ENCODE results near the gene MALAT1. TPM values are rescaled to one million over a fixed set of nuclear protein-coding genes. Genes with fewer than 3 reads are reported as not detected.

Gene MALAT1
- total RNA-seq, 1 donor from 2014 or later = 9,850 TPM

- DNase-seq (ENCODE audit: low spot score) = no peak
- intact Hi-C loops (cut with DNase I) = no loop called here
Observed at GRCh38 chr11:65547446-65548125, 48.7 kb downstream of the MALAT1 start.

- intact Hi-C loops (cut with DNase I) = no loop called here
- no peak for DNase-seq (ENCODE audit: low spot score)
Observed at GRCh38 chr11:65548395-65548794, 49.5 kb downstream of the MALAT1 start.

DNA sequence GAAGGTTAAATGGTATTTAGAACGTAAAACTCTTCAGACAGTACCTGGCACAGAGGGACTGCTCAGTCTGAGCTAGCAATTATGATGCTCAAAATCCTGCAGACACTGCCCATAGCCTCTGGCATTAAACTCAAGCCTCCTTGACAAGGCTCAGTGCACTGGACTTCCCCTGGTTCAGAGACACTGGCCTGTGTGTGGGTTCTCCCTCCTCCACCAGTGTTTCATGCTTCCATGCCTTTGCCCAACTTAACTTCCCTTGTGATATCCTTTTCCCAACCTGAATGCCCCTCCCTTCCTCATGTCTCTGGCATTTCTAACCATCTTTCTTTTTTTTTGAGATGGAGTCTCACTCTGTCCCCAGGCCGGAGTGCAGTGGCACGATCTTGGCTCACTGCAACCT is 50.3 kb downstream of the MALAT1 start:
- intact Hi-C loops (cut with DNase I) = no loop called here
- no peak for DNase-seq (ENCODE audit: low spot score)

GRCh38 chr11:65551572-65552387 is 52.9 kb downstream of the MALAT1 start:
- intact Hi-C loops (cut with DNase I) = no loop called here
- no peak for DNase-seq (ENCODE audit: low spot score)

DNA sequence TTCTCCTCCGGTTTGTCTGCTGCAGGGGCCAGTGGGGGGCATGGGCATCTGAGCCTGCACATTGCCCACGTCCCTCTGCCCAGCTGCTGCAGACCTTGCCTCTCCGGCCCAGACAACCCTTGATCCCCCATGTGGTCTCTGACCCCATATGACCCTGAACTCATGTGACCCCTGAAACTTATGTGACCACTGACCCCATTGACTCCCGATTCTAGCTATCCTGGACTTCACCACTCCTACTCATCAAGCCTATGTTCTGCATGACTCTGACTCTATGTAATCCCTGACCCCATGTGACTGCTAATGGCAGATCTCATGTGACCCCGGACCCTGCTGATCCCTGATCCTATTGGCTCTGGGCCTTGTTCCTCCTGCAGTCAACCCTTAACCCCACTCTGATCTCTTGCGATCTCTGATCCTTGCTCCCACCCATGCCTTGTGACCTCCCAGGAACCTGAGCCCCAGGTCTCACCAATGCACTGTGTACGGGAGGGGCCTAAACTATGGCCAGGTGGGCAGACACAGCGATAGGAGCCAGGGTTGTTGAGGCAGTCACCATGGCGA is 53.6 kb downstream of the MALAT1 start:
- intact Hi-C loops (cut with DNase I) = no loop called here
- DNase-seq (ENCODE audit: low spot score) = no peak

- intact Hi-C loops (cut with DNase I) = no loop called here
- DNase-seq (ENCODE audit: low spot score) = no peak
Observed at GRCh38 chr11:65553301-65554001, 54.6 kb downstream of the MALAT1 start.

- DNase-seq (ENCODE audit: low spot score) = no peak
- intact Hi-C loops (cut with DNase I) = no loop called here
Observed at GRCh38 chr11:65554057-65554818, 55.4 kb downstream of the MALAT1 start.

DNA sequence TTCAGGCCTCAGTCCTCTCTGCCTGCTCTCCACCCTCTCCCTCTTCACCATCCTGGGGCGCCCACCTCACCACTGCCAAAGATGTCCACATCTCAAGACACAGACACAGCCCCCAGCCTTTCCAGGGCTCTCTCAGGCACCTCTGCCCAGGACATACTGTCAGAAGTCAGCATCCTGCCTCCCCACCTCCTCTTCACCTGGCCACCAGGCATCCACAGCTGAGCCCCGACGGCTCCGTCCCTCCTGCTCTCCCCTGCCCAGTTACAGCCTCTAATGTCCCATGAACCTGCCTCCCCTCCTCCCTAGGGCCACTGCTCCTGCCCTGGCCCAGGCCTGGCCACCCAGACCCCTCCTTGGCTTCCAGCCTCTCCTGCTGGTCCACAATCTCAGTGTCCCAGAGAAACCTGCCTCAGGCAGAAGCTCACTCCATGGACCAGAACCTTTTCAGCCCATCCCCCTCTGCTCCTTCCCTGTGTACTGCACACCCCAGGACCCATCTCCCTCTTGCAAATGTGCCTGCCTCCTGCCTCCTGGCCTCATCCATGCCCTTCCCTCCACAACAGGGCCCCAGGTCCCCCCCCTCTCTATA is 56.1 kb downstream of the MALAT1 start:
- intact Hi-C loops (cut with DNase I) = no loop called here
- no peak for DNase-seq (ENCODE audit: low spot score)

DNA sequence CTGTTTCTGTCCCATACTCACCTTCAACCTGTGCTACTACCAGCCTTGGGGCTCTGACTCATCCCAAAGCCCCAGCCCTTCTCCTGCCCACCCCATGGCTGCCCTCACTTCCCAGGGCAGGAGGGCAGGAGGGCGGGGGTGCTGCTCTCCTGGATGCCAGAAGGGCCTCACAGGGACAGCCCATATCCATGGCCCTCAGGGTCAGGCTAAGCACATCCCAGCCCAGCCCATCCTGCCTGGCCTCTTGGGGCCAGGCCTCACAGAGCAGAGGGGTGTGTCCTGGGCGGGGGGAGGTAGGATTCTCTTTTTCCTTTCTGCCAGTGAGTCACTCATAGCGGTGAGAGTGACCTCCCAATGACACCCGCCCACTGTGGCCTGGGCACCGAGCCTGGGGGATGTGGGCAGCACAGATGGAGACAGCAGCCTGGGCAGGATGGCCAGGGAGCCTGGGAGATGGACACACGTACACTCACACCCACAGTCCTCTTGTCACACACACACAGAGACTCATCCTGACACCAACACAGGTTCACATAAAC is 56.9 kb downstream of the MALAT1 start:
- DNase-seq (ENCODE audit: low spot score) = peak; percentile 85
- intact Hi-C loops (cut with DNase I) = loop anchor here (2.0 kb wide), 1 partner anchor 15 kb away; no protein-coding TSS in a partner anchor

Other genes starting within 250 kb of the MALAT1 start
- gene POLA2, start 237.1 kb upstream of the MALAT1 start, total RNA-seq = 3.5 TPM
- gene CDC42EP2, start 184.2 kb upstream of the MALAT1 start, total RNA-seq = 3.6 TPM
- 46.2 TPM for gene DPF2, start 165.2 kb upstream of the MALAT1 start, total RNA-seq
- gene TIGD3, start 144.3 kb upstream of the MALAT1 start, total RNA-seq = not detected
- 10.5 TPM for gene SLC25A45, start 116.4 kb upstream of the MALAT1 start, total RNA-seq
- gene FRMD8, start 112.4 kb upstream of the MALAT1 start, total RNA-seq = 14.4 TPM
- gene NEAT1, start 76.2 kb upstream of the MALAT1 start, total RNA-seq = 668 TPM
- 60.2 TPM for gene SCYL1, start 26.0 kb downstream of the MALAT1 start, total RNA-seq
- gene LTBP3, start 59.3 kb downstream of the MALAT1 start, total RNA-seq = 148 TPM
- 28.3 TPM for gene ZNRD2, start 71.4 kb downstream of the MALAT1 start, total RNA-seq
- gene FAM89B, start 73.5 kb downstream of the MALAT1 start, total RNA-seq = 47.4 TPM
- 174 TPM for gene EHBP1L1, start 77.0 kb downstream of the MALAT1 start, total RNA-seq
- 1.5 TPM for gene KCNK7, start 96.8 kb downstream of the MALAT1 start, total RNA-seq
- gene MAP3K11, start 115.2 kb downstream of the MALAT1 start, total RNA-seq = 42.5 TPM
- gene PCNX3, start 116.7 kb downstream of the MALAT1 start, total RNA-seq = 15.9 TPM
- 29.7 TPM for gene SIPA1, start 139.1 kb downstream of the MALAT1 start, total RNA-seq
- gene RELA, start 163.9 kb downstream of the MALAT1 start, total RNA-seq = 45.0 TPM
- gene KAT5, start 213.2 kb downstream of the MALAT1 start, total RNA-seq = 49.2 TPM
- gene RNASEH2C, start 221.8 kb downstream of the MALAT1 start, total RNA-seq = 48.8 TPM

All from cardiac septum (tissue), 1 donor.